CD4-positive, alpha-beta T cell treated with Interleukin-6 at 100 ng/mL for 8 hours (primary cell): Measurements from ENCODE around the gene ESRRA.
A peak's percentile ranks its signal among the peaks of the same experiment; 100 is the strongest.

Experiments
- DNase-seq: peaks from one replicate; pipeline ENCODE4 v3.0.0-alpha.2; 2020; ENCODE audit warnings: mixed read lengths, low spot score

ESRRA gene

DNA sequence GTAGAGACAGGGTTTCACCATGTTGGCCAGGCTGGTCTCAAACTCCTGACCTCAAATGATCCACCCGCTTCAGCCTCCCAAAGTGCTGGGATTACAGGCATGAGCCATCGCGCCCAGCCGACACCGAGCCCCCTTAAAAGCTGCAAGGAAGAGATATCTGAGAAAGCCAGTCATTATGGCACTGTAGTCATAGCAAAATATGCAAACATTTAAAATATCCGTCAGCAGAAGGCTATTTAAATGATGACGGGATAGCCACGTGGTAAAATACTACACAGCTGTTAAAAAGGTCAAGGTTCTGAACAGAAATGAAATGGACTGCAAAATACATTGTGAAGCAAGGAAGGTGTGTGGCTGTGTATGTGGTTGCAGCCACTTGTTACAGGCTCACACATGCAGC is 28.2 kb downstream of the ESRRA start:
- DNase-seq = no peak

DNA sequence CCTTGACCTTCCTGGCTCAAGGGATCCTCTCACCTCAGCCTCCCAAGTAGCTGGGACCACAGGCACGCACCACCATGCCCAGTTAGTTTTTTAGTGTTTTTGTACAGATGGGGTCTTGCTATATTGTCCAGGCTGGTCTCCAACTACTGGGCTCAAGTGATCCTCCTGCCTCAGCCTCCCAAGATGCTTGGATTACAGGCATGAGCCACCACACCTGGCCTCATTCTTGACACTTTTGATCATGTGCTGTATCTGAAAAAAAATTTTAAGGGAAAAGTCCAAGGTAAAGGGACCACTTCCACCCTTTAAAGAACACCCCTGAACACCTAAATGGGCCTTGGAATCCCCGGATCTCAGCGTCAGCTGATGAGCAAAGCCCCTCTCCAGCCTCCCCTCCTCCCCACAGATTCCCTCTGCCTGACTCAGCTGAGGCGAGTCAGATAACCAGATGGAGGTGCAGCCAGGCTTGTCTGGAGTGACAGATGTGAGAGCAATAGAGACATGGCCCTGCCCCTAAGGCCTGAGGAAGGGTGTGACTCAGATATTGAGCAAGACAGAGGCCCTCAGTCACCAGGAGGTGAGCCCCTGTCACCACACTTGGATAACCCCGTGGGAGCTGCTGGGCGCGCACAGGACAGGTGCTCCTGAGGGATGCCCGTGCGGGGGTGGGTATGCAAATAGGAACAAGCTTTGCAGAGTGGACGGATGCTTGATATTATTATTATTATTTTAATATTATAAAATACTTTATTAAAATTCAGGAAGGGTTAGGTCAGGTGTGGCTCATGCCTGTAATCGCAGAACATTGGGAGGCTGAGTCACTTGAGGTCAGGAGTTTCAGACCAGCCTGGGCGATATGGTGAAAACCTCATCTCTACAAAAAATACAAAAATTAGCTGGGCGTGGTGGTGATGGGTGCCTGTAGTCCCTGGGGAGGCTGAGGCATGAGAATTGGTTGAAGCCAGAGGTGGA is 29.7 kb downstream of the ESRRA start:
- DNase-seq = no peak

DNA sequence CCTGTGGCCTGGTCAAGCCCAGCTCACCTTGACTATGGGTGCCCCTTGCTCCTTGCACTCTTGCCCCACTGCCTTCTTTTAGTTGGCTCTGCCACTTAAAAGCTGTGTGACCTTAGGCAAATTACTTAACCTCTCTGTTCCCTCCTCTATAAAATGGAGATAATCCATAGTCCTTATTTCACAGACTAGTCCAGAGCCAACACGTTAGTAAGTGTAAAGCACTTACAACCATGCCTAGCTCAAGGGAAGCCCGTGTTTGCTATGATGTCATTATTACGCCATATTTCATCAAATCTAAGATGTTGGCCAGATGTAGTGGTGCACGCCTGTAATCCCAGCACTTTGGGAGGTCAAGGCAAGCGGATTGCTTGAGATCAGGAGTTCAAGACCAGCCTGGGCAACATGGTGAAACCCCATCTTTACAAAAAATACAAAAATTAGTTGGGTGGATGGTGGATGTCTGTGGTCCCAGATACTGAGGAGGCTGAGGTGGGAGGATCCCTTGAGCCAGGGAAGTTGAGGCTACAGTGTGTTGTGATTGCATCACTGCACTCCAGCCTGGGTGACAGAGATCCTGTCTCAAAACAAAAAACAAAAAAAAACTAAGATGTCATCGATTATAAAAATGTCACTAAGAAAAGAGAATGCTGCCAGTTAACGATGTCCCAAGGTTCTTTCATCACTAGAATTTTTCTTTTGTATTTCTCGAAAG is 32.4 kb downstream of the ESRRA start:
- no peak for DNase-seq

DNA sequence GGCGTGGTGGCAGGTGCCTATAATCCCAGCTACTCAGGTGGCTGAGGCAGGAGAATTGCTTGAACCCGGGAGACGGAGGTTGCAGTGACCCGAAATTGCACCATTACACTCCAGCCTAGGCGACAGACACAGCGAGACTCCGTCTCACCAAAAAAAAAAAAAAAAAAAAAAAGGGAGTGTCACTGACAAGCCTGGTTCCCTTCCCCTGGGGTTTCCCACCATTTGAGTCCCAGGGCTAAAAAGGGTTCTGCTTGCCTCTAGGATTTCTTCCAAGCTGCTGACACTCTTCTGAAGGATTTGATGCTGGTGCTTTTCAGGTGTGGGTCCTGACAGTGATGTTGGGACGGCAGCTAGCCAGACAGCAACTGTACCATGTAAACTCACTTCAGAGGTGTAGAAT is 33.4 kb downstream of the ESRRA start:
- no peak for DNase-seq

DNA sequence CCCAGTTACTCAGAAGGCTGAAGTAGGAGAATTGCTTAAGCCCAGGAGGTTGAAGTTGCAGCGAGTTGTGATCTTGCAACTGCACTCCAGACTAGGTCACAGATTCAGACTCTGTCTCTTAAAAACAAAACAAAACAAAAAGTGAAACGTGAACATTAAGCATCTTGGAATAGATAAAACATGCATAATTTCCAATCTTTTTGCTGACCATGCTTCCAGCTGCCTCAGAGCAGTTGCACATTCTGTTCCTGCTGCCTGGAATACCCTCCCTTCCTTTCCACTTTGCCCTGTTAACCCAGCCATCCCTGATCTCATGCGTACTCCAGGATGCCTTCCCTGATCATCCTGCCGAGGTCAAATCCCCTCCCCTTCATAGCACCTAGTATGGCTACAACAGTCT is 34.0 kb downstream of the ESRRA start:
- DNase-seq = no peak

DNA sequence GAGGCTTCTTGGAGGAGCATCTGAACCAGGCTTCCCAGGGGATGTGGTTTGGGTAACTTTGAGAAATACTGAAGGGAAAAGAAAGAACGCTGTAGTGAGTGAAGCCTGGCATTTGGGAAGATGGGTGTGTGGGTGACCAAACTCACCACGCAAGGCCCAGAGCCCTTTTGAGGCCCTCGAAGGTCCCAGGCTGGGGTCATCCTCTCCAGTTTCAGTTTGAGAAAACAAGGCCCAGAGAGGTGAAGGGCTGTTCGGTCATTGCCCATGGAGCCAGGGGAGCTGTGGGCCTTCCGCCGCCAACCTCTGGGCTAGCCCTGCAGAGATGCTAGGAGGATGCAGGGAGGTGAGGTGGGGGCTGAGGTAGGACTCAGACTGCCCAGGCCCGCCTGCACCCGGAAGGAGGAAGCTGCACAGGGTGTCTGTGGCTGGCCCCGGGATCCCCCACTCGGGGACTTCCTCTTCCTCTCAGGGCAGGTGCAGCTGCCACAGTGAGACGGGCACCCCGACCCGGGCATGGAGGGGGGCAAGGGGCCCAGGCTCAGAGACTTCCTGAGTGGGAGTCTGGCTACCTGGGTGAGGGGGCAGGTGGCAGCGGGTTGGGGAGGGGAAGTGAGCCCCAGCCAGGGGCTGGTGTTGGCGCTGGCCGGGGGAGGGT is 34.6 kb downstream of the ESRRA start, which contains the start of gene CCDC88B:
Gene CCDC88B (plus strand): TSS at position 451 of the 655 bp plus-strand sequence. CDS start 63 bp downstream, at position 514.
- peak; percentile 91 for DNase-seq

DNA sequence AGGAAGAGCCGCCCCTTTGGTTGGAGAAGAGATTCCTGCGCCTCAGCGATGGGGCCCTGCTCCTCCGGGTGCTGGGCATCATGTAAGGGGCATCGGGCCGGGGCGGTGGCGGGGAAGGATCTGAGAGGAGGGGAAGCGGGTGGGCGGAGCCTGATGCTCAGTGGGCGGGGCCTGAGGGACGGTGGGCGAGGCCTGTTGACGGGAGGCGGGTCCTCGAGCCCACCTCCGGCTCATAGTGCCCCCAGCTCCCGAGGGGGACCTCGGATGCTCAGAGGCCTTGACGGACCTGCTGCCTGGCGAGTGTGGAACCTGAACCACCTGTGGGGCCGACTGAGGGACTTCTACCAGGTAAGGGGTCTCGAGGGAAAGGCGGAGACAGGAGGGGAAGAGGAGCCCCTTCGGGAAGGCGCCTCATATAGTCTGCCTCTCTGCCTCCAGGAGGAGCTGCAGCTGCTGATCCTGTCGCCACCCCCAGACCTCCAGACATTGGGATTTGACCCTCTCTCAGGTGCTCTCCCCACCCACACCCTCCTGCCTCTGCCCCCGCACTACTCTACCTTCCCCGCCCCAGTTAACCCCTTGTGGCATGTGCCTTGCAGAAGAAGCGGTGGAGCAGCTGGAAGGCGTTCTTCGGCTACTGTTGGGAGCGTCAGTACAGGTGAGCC is 35.5 kb downstream of the ESRRA start:
- DNase-seq = peak; percentile 66

DNA sequence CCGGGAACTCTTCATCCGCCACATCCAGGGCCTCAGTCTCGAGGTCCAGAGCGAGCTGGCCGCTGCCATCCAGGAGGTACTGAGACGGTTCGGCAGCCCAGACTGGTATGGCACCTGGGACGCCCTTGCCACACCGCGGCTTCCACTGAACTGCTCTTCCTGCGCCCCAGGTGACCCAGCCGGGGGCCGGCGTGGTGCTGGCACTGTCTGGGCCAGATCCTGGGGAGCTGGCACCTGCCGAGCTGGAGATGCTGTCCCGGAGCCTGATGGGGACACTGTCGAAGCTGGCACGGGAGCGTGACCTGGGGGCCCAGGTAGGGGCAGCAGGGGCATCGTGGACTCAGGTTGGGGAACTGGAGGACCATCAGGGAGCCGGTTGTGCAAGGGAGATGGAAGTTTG is 36.1 kb downstream of the ESRRA start:
- DNase-seq = no peak

DNA sequence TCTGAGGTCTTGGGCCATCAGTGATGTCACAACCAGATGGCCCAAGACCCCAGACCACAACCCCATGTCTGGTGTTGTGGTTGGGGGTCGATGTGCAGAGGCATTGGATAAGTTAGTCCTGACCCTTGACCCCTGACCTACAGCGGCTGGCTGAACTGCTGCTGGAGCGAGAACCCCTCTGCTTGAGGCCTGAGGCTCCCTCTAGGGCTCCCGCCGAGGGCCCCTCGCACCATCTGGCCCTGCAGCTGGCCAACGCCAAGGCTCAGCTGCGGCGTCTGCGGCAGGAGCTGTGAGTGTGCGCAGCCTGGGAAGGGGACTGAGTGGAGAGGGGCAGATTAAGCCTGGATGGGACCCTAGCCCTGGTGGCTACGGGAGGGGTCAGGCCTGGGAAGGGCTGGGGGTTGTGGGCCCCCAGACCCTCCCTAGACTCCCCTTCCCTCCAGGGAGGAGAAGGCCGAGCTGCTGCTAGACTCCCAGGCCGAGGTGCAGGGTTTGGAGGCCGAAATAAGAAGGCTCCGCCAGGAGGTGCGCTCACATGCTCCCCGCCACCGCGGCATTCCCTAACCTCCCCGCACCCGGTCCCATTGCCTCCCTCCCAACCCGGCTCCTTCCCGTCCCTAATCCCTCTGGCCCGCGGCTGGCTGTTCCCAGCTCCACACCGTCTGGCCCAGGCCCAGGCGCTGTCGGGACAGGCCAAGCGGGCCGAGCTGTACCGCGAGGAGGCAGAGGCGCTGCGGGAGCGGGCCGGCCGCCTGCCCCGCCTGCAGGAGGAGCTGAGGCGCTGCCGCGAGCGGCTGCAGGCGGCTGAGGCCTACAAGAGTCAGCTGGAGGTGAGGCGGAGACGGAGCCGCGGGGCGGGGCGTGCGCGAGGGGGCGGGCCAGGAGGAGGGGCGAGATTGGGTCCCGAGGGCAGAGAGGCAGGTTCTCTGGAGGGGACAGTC is 36.8 kb downstream of the ESRRA start:
- peak; percentile 85 for DNase-seq

DNA sequence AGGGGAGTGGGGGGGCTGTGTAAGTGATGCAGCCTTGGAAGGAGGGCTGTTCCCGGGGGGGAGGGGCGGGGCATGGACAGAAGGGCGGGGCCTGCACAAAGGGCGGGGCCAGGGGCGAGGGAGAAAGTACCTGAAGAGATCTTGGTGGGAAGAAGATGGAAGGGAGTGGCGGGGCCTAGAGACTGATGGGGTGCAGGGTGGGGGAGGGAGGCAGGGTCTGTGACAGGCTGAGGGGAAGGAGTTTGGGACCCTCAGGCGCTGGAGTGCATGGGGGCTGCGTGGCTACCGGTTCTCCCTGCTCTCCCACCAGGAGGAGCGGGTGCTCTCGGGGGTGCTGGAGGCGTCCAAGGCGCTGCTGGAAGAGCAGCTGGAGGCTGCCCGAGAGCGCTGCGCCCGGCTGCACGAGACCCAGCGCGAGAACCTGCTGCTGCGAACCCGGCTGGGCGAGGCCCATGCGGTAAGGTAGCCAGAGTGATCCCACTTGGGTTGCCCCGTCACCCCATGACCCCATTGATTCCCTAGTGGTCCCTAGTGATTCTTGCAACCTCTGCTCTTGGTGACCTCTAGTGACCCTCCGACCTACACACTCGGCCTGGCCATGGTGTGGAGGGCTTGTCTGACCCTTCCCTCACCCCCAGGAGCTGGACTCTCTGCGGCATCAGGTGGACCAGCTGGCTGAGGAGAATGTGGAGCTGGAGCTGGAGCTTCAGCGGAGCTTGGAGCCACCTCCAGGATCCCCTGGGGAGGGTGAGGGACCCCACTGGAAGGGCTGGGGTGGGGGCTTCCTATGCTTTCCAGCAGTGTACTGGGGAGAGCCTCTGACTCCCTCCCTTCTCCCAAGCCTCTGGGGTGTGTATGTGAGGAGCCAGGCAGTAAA is 37.8 kb downstream of the ESRRA start:
- DNase-seq = no peak

DNA sequence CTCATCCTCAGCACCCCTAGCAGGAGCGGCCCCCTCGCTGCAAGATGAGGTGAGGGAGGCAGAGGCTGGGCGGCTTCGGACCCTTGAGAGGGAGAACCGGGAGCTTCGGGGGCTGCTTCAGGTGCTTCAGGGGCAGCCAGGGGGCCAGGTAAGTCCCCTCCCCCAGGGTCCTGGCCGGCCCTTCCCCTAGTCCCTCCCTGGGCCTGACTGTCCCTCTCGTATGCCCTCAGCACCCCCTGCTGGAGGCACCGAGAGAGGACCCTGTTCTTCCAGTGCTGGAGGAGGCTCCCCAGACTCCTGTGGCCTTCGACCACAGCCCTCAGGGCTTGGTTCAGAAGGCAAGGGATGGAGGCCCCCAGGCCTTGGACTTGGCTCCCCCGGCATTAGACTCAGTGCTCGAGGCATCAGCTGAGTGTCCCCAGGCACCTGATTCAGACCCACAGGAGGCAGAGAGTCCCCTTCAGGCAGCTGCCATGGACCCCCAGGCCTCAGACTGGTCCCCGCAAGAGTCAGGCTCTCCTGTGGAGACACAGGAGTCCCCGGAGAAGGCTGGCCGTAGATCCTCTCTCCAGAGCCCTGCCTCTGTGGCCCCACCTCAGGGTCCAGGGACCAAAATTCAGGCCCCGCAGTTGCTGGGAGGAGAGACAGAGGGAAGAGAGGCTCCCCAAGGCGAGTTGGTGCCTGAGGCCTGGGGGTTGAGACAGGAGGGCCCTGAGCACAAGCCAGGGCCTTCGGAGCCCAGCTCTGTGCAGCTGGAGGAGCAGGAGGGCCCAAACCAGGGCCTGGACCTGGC is 38.6 kb downstream of the ESRRA start:
- no peak for DNase-seq

DNA sequence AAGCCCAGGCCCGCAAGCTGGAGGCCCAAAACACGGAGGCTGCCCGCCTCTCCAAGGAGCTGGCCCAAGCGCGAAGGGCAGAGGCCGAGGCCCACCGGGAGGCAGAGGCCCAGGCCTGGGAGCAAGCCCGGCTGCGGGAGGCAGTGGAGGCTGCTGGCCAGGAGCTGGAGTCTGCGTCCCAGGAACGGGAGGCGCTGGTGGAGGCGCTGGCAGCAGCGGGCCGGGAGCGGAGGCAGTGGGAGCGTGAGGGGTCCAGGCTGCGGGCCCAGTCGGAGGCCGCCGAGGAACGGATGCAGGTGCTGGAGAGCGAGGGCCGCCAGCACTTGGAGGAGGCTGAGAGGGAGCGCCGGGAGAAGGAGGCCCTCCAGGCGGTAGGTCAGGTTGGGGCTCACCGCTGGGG is 39.5 kb downstream of the ESRRA start:
- DNase-seq = no peak

DNA sequence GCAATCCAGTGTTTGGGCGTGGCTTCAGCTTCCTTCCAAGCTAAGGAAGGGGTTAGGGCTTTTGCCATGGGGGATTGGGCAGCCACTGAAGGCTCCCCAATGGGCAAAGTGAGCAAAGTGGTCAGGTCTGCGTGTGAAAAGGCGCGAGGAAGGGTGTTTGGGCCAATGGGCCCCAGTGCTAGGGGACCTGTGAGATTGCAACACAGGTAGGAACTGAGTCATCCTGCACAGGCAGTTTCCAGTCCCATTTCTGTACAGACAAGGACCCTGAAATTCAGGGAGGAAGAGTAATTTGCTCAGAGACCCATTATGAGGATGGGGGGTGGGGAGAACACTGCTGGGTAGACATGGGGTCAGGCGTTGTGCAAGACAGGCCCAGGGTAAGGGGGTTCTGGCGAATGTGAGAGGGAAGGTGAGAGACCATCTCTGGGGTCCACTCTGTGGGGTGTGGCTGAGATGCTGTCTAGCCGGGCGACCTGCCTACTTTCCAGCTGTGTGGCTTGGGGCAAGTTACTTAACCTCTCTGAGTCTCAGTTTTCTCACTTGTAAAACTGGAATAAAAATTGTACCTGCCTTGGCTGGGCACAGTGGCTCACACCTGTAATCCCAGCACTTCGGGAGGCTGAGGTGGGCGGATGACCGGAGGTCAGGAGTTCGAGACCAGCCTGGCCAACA is 42.0 kb downstream of the ESRRA start:
- DNase-seq = no peak

DNA sequence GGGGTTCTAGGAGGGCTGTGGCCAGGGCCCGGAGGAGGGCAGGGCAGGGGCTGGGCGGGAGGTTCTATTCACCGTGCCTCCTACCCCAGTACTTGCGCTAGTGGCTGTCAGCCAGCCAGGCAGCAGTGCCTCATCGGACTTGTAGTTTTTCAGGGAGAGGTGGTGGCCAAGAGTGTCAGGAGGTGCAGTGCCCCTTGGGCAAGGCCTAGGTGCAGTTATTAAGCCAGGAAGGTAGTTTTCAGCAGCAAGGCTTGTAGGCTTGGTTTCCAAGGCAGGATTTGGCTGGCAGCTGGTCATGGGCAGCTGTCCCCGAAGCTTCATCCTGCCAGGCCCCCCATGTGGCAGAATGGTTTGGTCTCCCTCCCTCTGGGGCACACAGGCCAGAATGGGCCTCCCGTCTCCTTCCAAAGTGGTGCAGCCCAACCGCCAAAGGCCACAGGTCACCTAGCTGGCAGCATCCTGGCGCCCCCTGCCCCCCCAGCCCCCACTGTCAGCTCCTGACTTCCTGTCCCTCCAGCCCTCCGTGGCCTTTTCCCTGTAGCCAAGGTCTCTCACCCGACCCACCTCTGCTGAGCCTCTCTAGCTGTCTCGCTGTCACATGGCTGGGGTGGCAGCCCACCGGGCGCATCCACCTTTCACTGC is 43.2 kb downstream of the ESRRA start:
- DNase-seq = no peak

DNA sequence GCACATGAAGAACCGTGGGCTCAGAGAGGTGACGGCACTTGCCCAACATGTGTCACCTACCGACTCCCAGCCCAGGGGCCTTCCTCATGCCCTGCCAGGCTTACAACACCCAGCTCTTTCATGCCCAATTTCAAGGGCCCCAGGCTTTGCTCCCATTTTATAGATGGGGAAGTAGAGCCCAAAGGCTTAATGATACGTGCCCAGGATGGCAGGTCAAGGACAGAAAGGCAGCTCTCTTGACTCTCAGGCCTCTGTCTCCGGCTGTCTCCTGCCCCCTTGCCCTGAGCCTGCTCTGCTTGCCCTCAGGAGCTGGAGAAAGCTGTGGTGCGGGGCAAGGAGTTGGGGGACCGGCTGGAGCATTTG is 43.7 kb downstream of the ESRRA start:
- no peak for DNase-seq

DNA sequence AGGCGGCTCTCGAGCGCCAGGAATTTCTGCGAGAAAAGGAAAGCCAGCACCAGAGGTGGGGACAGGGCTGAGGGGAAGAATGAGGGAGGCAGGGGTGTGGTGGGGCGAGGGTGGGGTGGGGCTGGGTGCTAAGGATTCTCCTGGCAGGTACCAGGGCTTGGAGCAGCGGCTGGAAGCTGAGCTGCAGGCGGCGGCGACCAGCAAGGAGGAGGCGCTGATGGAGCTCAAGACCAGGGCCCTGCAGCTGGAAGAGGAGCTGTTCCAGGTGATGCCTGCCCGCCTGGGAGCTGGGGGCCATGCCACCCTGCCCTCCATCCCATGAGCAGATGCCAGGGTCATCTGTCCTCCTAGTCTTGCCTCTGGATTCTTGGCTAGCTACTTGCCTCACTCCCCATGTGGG is 44.1 kb downstream of the ESRRA start:
- no peak for DNase-seq

DNA sequence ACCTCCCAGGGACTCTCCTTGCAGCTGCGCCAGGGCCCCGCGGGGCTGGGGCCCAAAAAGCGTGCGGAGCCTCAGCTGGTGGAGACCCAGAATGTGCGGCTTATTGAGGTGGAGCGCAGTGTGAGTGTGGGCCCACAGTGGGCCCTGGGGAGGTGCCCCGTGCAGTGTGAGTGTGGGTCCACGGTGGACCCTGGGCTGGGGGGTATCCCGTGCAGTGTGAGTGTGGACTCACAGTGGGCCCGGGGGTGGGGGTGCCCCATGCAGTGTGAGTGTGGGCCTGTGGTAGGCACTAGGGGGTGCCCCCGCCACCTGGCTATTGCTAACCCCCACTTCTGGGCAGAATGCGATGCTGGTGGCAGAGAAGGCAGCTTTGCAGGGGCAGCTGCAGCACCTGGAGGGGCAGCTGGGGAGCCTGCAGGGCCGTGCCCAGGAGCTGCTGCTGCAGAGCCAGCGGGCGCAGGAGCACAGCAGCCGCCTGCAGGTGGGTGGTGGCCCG is 45.9 kb downstream of the ESRRA start:
- DNase-seq = no peak
